PC-3 (cell line): ENCODE results near the gene ALKBH8. TPM values are rescaled to one million over a fixed set of nuclear protein-coding genes. Genes with fewer than 3 reads are reported as not detected.

ENCODE experiments used
- ATAC-seq: fragments of 200-7000 bp; cut with Tn5 transposase; 2 replicates; pipeline ENCODE4 v1.9.1; 2020; ENCODE audit warnings: mild to moderate bottlenecking, moderate library complexity
- BruUV-seq: library from RNA; stranded (reverse); fragments of 400-500 nt; replicated peaks from 2 replicates; lab custom pipeline; 2021; lab: Mats Ljungman, UMichigan
- CTCF ChIA-PET: fragments of 300-600 bp; sonication (Branson Sonifier 250); formaldehyde crosslinking; loops from one replicate; lab custom pipeline; 2022; ENCODE audit warnings: antibody characterized with exemption; lab: Charles Lee
- POLR2A ChIA-PET: fragments of 300-600 bp; sonication (Branson Sonifier 250); formaldehyde crosslinking; loops from one replicate; lab custom pipeline; 2022; ENCODE audit warnings: antibody characterized with exemption; ENCODE audit not compliant: unreplicated experiment; lab: Charles Lee
- DNase-seq: peaks from one replicate; pipeline ENCODE4 v3.0.0-alpha.2; 2015
- H2AFZ ChIP-seq: fragments of 300-600 bp; sonication (generic); 2 replicates; pipeline ENCODE4 v1.6.0; 2016; ENCODE audit warnings: antibody characterized with exemption, low read length
- H3F3A ChIP-seq: fragments of 300-600 bp; sonication (generic); one replicate; pipeline ENCODE4 v1.6.0; 2017; ENCODE audit warnings: antibody characterized with exemption, low read length, control low read depth, mild to moderate bottlenecking; ENCODE audit not compliant: unreplicated experiment
- H3K27ac ChIP-seq: fragments of 300-600 bp; sonication (generic); 2 replicates; pipeline ENCODE4 v1.5.1; 2016; ENCODE audit warnings: mild to moderate bottlenecking, low read length
- H3K27me3 ChIP-seq: fragments of 300-600 bp; sonication (generic); 2 replicates; pipeline ENCODE4 v1.6.1; 2016; ENCODE audit warnings: low read length, mixed read lengths
- H3K36me3 ChIP-seq: fragments of 300-600 bp; sonication (generic); 2 replicates; pipeline ENCODE4 v1.6.1; 2016; ENCODE audit warnings: low read depth, mixed run types, low read length, mixed read lengths
- H3K4me1 ChIP-seq: fragments of 300-600 bp; sonication (generic); 2 replicates; pipeline ENCODE4 v1.5.1; 2016; ENCODE audit warnings: low read length; ENCODE audit not compliant: insufficient read depth
- H3K4me2 ChIP-seq: fragments of 300-600 bp; sonication (generic); 2 replicates; pipeline ENCODE4 v1.6.0; 2016; ENCODE audit warnings: low read length
- H3K4me3 ChIP-seq: fragments of 300-600 bp; sonication (generic); 2 replicates; pipeline ENCODE4 v1.5.1; 2016; ENCODE audit warnings: mild to moderate bottlenecking, low read length, mixed read lengths
- H3K79me2 ChIP-seq: fragments of 300-600 bp; sonication (generic); 2 replicates; pipeline ENCODE4 v1.6.1; 2017; ENCODE audit warnings: low read length, mixed read lengths
- H3K9ac ChIP-seq: fragments of 300-600 bp; sonication (generic); 2 replicates; pipeline ENCODE4 v1.6.0; 2016; ENCODE audit warnings: mild to moderate bottlenecking, low read length
- H3K9me2 ChIP-seq: fragments of 300-600 bp; sonication (generic); replicated peaks from 2 replicates; pipeline ENCODE4 v1.6.1; 2016; ENCODE audit warnings: mixed run types, low read length, mixed read lengths
- H3K9me3 ChIP-seq: fragments of 300-600 bp; sonication (generic); 2 replicates; pipeline ENCODE4 v1.6.1; 2016; ENCODE audit warnings: low read length, mixed read lengths
- H4K20me1 ChIP-seq: fragments of 300-600 bp; sonication (generic); 2 replicates; pipeline ENCODE4 v1.6.1; 2016; ENCODE audit warnings: low read length, mixed read lengths
- EZH2 ChIP-seq: fragments of 300-600 bp; sonication (generic); IDR thresholded peaks from one replicate; pipeline ENCODE4 v1.6.1; 2017; ENCODE audit warnings: antibody characterized with exemption, mild to moderate bottlenecking, low read length; ENCODE audit not compliant: unreplicated experiment
- EZH2phosphoT487 ChIP-seq: fragments of 300-600 bp; sonication (generic); IDR thresholded peaks from 2 replicates; pipeline ENCODE4 v1.6.1; 2018; ENCODE audit warnings: mild to moderate bottlenecking, antibody characterized with exemption, low read length, borderline replicate concordance
- intact Hi-C: fragments of 100-400 bp; cut with micrococcal nuclease; formaldehyde crosslinking; loops from 2 replicates; pipeline ENCODE4 v1.9.0; 2023
- total RNA-seq: library from RNA; depleted of rRNA; stranded (reverse); fragments of >200 nt; gene quantifications from 2 replicates; pipeline ENCODE4 v1.2.3, GENCODE V29; 2014
- TF ChIP-seq, protein P1 (sequence below): fragments of 300-600 bp; sonication (generic); conservative IDR thresholded peaks from 2 replicates; pipeline ENCODE4 v1.5.1; 2017; ENCODE audit warnings: antibody characterized with exemption, low read depth, mild to moderate bottlenecking, low read length

Gene ALKBH8
- total RNA-seq, 1 experiment from 2014 or later = 14.3 TPM

DNA sequence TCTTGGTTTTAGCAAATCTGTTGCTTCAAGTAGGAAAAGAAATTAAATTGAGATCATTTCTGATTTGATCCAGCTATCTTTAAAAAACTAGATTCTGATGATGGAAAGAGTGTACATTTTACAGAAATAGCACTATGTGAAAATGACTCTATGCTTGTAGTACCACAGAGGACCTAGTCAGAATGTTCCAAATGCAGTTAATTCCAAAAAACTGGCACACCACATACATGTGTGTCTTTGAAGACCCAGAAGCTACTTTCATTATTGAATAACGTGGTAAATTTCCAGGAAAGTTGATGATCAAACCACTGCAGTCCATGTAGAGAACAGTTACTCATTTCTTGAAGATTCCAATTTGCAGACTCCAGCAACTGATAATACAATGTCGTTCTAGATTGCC lies 29.2 kb upstream of the ALKBH8 start:
- Histone ChIP-seq H3K4me2 (no peak overlapping the region), H3K79me2 (no peaks in the 10 kb centered on the region), H3K9ac (no peak overlapping the region), H3K27me3 (peaks cover 81% of the 10 kb centered on the region), H3K9me3 (no peaks in the 10 kb centered on the region), H3K36me3 (no peaks in the 10 kb centered on the region), H2AFZ (no peak overlapping the region), H3F3A (no peaks in the 10 kb centered on the region), H3K4me1 (peaks cover 14% of the 10 kb centered on the region; the same call in 1 of the 2 replicates), H3K27ac (no peak overlapping the region), H4K20me1 (no peaks in the 10 kb centered on the region), H3K9me2 (no peaks in the 10 kb centered on the region), H3K4me3 (no peak overlapping the region)
- intact Hi-C loops = no loop called here
- no peak for ATAC-seq
- POLR2A ChIA-PET = interaction anchor here (0.6 kb wide), 1 partner anchor 49 kb away, joined by 4 read pairs; no protein-coding TSS in a partner anchor
- no TSS peak for BruUV-seq
- CTCF ChIA-PET = no interaction called here
- no peak for DNase-seq
- no peak for TF ChIP-seq EZH2
- TF ChIP-seq, protein P1, sequence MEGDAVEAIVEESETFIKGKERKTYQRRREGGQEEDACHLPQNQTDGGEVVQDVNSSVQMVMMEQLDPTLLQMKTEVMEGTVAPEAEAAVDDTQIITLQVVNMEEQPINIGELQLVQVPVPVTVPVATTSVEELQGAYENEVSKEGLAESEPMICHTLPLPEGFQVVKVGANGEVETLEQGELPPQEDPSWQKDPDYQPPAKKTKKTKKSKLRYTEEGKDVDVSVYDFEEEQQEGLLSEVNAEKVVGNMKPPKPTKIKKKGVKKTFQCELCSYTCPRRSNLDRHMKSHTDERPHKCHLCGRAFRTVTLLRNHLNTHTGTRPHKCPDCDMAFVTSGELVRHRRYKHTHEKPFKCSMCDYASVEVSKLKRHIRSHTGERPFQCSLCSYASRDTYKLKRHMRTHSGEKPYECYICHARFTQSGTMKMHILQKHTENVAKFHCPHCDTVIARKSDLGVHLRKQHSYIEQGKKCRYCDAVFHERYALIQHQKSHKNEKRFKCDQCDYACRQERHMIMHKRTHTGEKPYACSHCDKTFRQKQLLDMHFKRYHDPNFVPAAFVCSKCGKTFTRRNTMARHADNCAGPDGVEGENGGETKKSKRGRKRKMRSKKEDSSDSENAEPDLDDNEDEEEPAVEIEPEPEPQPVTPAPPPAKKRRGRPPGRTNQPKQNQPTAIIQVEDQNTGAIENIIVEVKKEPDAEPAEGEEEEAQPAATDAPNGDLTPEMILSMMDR = no peak
- TF ChIP-seq EZH2phosphoT487 = no peak

DNA sequence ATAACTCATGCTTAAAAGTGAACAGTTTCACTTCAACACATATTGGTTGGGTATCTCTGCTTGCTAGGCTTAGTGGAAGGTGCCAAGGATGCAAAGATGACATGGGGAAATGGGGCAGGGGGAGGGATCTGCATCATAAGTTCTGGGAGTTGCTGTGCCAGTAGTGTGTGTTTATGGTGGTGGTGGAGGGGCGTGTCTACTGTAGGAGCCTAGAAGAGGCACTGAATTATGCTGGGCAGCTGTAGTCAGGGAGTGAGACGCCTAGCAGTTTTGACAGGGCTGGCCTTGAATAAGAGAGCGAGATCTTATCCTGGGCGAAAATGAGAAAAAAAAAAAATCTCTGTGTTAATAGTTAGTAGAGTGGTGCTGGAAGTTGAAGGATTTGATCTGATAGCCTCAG lies 28.4 kb upstream of the ALKBH8 start:
- Histone ChIP-seq H3K4me3 (no peak overlapping the region), H3F3A (no peaks in the 10 kb centered on the region), H2AFZ (no peak overlapping the region), H3K9ac (no peak overlapping the region), H3K4me2 (no peak overlapping the region), H3K27me3 (peaks cover 87% of the 10 kb centered on the region), H3K4me1 (peaks cover 14% of the 10 kb centered on the region; the same call in 1 of the 2 replicates), H3K79me2 (no peaks in the 10 kb centered on the region), H3K27ac (no peak overlapping the region), H3K9me3 (no peaks in the 10 kb centered on the region), H3K36me3 (no peaks in the 10 kb centered on the region), H4K20me1 (no peaks in the 10 kb centered on the region), H3K9me2 (no peaks in the 10 kb centered on the region)
- ChIA-PET POLR2A (interaction anchor here (0.7 kb wide), 1 partner anchor 44 kb away, joined by 3 read pairs; no protein-coding TSS in a partner anchor), CTCF (no interaction called here)
- BruUV-seq = no TSS peak
- ATAC-seq (no peak), DNase-seq (no peak)
- TF ChIP-seq EZH2 = no peak
- no peak for TF ChIP-seq EZH2phosphoT487
- TF ChIP-seq, protein P1 = no peak
- intact Hi-C loops = no loop called here

DNA sequence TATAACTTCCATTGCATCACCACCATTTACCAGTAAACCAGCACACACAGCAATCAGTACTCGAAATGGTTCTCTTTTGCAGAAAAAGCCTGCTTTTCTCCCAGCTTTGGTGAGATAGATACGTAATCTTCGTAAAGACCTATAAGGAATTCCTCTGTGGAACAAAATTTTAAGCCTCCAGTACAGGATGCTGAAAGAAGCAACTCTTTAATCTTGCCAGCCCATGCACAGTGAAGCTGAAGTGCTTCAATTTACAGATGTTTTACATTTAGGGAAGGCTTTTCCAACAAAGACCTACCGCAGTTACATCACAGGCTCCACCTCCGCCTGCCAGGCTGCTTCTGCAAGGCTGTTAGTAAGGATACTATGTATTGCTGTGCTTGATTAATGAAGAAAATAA lies 27.3 kb upstream of the ALKBH8 start:
- no peak overlapping the region for H3K27ac ChIP-seq
- no peaks in the 10 kb centered on the region for H4K20me1 ChIP-seq
- TF ChIP-seq EZH2 (no peak), EZH2phosphoT487 (no peak)
- TF ChIP-seq, protein P1 = no peak
- no peaks in the 10 kb centered on the region for H3K79me2 ChIP-seq
- no peaks in the 10 kb centered on the region for H3K9me2 ChIP-seq
- ChIA-PET POLR2A (no interaction called here), CTCF (no interaction called here)
- H3K9ac ChIP-seq = no peak overlapping the region
- H2AFZ ChIP-seq = no peak overlapping the region
- DNase-seq = no peak
- ATAC-seq = no peak
- no TSS peak for BruUV-seq
- H3K27me3 ChIP-seq = peaks cover 95% of the 10 kb centered on the region
- no peaks in the 10 kb centered on the region for H3K36me3 ChIP-seq
- intact Hi-C loops = no loop called here
- H3K4me1 ChIP-seq = peaks cover 15% of the 10 kb centered on the region; the same call in 1 of the 2 replicates
- no peaks in the 10 kb centered on the region for H3K9me3 ChIP-seq
- H3F3A ChIP-seq = no peaks in the 10 kb centered on the region
- H3K4me3 ChIP-seq = no peak overlapping the region
- no peak overlapping the region for H3K4me2 ChIP-seq
